Fibroblast of skin of back (primary cell): ENCODE results near the gene ANKRD62.
"Not testable (repeated sequence)": the region's sequence is repeated elsewhere in the genome, so short reads cannot be mapped to it uniquely, and the experiment has no call there.

ENCODE experiments used
- DNase-seq: peaks from one replicate; pipeline ENCODE4 v3.0.0-alpha.2; 2013

The ANKRD62 gene

GRCh38 chr18:12066910-12067511 is 26.6 kb upstream of the ANKRD62 start:
- DNase-seq = no peak

- no peak for DNase-seq
Measured at GRCh38 chr18:12067671-12068070, 26.0 kb upstream of the ANKRD62 start.

GRCh38 chr18:12068316-12068949 is 25.2 kb upstream of the ANKRD62 start:
- not testable (repeated sequence) for DNase-seq

DNA sequence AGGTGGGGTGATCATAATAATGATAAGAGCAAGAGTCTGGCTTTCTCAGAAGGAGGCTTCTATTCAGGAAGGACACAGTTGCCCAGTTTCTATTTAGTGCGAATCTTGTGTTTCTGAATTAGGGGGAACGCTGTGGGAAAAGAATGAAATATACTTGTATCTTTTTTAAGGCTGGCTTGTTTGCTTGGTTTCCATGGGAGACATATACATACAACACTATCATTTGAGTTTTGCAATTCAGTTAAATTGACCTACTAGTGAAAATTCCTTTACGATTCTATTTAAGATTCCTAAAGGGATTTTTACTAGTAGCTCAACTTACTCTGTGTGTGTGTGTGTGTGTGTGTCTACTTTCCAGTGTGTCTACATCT is 24.7 kb upstream of the ANKRD62 start:
- DNase-seq = no peak

DNA sequence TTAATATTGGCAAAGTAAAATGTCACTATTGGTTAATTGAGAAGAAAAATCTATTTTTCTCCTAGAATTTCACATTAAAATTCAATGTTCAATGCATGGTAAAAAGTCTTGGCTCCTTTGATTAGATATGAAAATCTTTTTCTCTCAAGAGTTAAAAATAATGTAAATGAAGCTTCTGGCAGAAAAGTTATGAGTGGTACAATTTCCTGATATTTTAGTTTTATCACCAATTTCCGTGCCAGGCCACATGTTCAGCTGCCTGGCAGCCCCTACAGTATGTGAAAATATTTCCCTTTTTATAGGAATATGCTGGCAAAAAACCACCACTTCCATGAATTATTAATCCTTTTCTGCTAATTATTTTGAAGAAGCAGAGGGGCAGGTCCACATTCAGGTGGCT is 22.6 kb upstream of the ANKRD62 start:
- DNase-seq = not testable (repeated sequence)

DNA sequence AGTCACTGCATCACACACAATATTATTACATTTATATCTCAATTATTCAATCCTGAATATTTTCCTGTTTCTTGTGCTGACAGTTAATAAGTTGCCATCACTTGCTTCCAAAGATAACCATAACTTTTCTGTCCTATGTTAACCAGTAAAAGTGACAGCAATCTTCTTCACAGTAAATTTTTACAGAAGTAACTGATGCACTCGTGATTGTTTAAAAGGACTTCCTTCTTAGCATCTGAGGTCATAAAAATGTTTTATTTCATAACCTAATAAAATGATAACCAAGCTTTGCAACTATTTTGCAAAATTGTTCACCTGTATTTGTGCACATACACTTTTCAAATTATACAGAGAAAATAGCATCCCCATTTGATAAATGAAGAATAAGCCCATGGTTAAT is 20.6 kb upstream of the ANKRD62 start:
- no peak for DNase-seq

DNA sequence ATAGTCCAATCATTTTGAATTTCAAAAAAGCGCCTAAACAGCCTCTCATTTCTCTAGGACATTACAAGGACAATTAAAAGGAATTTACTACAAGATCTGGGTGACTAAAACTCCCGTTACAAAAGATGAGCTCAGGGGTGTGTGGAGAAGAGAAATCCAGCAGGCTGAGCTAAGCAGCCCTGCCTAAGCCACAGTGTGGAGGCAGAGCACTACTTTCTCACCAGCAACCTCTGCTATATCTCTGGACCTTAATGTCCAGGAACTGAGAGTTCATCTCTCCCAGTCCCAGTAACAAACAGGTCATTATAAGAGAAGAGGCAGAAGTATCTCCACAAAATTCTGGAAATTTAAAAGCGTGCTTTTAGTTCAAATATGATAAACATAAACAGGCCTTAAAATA is 18.9 kb upstream of the ANKRD62 start:
- no peak for DNase-seq

DNA sequence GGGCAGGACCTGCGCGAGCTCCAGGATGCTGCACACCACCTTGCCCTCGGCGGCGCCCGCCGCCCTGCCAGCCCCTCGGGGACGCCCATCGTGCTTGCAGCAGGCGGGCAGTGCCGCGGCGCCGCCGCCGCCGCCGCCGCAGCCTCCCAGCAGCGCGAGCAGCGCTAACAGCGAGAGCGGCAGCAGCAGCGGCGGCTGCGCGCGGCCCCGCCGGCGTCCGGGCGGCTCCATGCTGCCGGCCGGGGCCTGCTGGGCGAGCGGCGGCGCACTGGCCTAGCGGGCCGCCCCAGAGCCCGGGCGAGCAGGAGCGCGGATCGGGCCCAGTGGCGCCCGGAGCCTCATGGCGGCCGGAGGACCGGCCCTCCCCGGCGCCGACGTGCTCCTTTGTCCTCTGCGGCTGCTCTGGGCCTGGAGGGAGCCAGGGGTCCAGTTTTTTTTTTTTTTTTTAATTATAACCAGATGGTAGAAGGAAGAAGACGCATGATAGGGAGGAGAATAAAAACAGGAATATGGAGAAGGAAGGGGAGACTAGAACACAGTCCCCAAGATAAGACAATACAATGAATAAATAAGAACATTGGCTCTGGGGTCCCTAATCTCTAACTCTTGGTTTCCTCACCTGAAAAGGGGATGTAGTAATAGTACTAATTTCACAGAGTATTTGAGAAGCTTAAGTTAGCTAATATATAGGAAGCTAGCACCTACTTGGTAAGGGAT is 17.1 kb upstream of the ANKRD62 start:
- peak; percentile 50 for DNase-seq

- DNase-seq = not testable (repeated sequence)
Measured at GRCh38 chr18:12077994-12078393, 15.6 kb upstream of the ANKRD62 start.

DNA sequence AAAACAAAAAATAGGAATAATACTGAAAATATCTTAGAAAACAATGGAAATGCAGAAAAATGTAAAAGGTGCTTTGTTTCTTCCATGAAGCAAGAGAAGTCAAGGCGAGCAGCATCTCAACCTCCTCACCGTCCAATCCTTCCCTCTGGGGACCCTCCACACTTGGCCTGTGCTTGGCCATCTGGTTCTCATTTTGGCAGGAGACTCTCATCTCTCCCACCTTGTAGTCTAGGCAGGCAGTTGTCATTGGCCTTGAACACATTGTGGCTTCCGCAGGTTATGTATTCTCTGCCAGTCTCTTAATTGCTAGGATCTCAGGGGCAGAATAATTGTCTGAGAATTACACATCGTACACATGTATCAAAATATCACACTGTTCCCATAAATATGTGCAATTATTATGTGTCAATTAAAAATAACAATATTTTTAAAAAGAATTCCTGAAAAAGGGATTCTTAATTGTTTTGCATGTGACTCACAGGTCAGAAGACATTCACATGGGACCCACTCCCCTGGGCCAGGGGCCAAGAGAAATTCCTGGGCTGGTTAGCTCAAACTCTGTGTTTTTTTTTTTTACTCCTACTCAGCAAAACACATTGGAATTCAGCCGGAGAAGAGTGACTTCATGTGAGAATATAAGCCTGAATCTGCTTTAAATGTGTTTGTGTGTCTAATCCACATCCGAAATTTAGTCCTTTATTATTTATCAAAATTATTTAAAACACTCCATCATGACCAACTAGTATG is 14.0 kb upstream of the ANKRD62 start:
- peak; percentile 87 for DNase-seq

- DNase-seq = no peak
Measured at GRCh38 chr18:12085136-12085535, 8.5 kb upstream of the ANKRD62 start.

DNA sequence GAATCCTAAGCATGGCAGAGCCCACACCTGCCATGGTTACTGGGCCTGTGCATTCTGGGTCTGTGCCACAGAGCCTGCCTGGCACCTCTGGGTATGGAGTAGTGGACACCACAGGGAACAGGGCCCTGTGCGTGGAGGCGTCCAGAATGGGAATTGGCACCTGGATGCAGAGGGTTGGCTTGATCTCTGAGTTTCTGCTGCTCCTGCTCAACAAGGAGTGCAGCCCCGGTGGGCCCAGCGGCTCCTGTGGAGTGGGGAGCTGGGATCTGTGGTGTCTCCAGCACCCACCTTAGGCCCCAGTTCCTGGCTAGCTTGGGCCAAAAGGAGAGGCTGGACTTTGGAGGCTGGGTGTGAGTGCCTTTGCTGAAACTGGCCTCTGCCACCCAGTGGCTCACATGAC is 7.9 kb upstream of the ANKRD62 start:
- DNase-seq = no peak

DNA sequence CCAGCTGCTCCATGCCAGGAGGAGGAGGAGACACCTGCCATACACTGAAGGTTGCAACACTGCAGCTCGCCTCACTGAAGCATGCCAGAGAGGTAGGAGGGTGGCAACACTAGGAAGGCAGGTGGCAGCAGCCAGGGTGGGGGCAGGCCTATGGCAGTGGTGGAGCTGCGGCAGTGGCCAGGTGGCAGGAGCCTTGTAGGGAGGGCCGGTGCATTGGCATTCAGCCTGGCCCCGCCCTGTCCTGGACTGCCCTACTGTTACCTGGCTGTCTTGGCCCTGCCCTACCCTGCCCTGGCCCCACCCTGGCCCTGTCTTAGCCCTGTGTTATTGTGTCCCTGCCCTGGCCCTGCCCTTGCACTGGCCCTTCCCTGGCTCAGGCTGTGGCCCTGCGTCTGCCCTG is 7.4 kb upstream of the ANKRD62 start:
- DNase-seq = no peak

DNA sequence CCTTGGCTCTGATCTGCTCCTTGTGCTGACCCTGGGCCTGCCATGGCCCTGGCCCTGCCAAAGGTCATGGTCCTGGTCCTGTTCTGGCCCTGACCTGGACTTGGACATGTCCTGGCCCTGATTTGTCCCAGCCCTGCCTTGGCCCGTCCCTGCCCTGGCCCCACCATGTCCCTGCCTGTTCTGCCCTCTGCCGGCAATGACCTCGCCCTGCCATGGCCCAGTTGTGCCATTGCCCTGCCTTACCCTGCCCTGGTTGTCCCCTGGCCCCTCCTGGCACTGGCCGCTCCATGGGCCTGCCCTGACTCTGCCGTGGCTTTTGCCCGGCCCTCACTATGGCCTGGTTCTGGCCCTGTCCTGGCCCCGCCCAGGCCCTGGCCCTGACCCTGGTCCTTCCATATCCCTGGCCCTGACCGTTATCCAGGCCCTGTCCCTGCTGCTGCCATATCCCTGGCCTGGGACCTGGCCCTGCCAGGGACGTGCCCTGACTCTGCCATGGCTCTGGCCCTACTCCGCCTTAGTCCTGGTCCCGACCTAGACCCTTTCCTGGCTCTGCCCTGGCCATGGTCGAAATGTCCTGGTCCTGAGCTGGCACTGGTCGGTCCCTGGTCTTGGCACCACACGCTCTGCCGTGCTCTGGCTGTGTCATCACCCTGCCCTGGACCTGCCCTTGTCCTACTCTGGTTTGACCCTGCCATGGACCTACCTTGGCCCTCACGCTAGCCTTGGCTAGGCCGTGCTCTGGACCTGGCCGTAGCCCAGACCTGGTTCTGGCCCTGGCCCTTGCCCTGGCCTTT is 6.8 kb upstream of the ANKRD62 start:
- DNase-seq = no peak

DNA sequence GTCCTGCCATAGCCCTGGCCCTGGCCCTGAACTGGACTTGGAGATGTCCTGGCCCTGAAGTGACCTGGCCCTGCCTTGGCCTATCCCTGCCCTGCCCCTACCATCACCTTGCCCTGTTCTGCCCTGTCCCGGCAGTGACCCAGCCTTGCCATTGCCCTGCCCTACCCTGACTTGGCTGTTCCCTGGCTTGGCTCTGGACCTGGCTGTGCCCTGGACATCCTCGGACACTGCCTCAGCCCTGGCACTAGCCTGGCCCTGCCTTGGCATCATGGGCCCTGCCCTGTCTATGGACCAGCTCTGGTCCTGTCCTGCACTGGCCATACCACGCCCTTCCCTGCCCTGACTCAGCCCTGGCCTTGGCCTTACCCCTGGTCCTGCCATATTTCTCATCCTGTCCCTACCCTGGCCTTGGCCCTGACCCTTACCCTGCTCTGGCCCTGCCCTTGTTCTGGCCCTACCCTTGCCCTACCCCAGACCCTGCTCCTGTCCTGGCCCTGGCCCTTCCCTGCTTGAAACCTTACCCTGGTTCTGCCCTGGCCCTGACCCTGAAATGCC is 6.1 kb upstream of the ANKRD62 start:
- DNase-seq = no peak

DNA sequence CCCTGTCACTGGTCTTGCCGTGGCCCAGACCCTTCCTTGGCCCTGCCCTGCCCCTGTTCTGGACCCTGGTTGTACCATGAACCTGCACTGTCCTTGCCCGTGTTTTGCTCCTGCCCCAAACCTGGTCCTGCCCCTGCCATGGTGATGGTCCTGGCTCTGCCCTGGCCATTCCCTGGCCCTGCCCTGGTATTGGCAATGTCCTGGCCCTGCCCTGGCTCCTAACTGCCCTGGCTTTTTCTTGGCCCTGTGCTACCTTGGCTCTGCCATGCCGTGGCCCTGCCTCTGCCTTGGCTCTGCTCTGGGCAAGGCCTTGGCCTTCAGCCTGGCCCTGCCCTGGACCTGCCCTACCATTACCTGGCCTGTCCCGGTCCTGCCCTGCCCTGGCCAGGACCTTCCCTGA is 5.5 kb upstream of the ANKRD62 start:
- DNase-seq = no peak

GRCh38 chr18:12088731-12089375 is 4.8 kb upstream of the ANKRD62 start:
- DNase-seq = no peak

DNA sequence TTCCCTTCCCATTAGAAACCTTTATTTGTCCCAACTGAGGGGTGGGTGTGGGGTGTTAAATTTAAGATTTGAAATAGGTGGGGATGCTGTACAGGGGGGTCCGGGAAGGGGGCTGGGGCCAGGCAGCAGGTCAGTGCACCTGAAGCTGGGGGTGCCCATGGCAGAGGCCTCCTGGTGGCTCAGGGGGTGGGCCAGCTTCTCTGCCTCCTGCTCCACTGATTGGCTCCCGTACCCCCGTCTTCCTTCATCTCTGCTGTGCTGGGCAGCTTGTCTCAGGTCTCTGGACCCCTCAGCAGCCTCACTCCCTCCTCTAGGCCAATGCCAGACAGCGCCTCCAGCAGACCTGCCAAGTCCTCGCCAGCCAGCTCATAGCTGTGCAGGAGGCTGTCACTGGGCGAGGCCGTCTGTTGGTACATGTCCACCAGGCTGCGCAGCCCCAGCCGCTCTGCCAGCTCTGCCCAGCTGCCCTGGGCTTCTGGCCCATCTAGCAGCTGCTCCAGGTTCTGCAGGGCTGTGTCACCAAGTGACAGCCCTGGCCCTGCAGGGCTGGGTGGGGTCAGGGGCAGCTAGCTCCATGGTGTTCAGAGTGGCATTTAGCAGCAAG is 2.0 kb upstream of the ANKRD62 start:
- no peak for DNase-seq

- DNase-seq = peak; percentile 2
Measured at GRCh38 chr18:12092398-12093229, 1.0 kb upstream of the ANKRD62 start.

GRCh38 chr18:12098374-12098773 is 4.7 kb downstream of the ANKRD62 start:
- no peak for DNase-seq
